Type B pancreatic cell (in vitro differentiated cells): ENCODE data around the gene ASPDH. TPM values are rescaled to one million over a fixed set of nuclear protein-coding genes. Genes with fewer than 3 reads are reported as not detected.
"Not testable (repeated sequence)": the region's sequence is repeated elsewhere in the genome, so short reads cannot be mapped to it uniquely, and the experiment has no call there.

ENCODE experiments used
- DNase-seq: peaks from one replicate; pipeline ENCODE4 v3.0.0; 2021; ENCODE audit warnings: mixed read lengths; ENCODE audit not compliant: unreplicated experiment; ENCODE audit errors: extremely low spot score
- H3K27ac Mint-ChIP-seq: 2 replicates; pipeline ENCODE4 v1.8.0; 2021; ENCODE audit warnings: mild to moderate bottlenecking, mixed read lengths
- H3K27me3 Mint-ChIP-seq: 2 replicates; pipeline ENCODE4 v1.8.0; 2021; ENCODE audit warnings: mixed read lengths
- H3K36me3 Mint-ChIP-seq: 2 replicates; pipeline ENCODE4 v1.8.0; 2021; ENCODE audit warnings: mixed read lengths
- H3K4me1 Mint-ChIP-seq: one replicate; pipeline ENCODE4 v1.8.0; 2021; ENCODE audit warnings: mixed read lengths; ENCODE audit not compliant: unreplicated experiment
- H3K4me3 Mint-ChIP-seq: 2 replicates; pipeline ENCODE4 v1.8.0; 2021; ENCODE audit warnings: mild to moderate bottlenecking, mixed read lengths
- H3K9me3 Mint-ChIP-seq: 2 replicates; pipeline ENCODE4 v1.8.0; 2021; ENCODE audit warnings: mixed read lengths
- total RNA-seq: library from RNA; stranded (reverse); gene quantifications from 2 replicates; pipeline ENCODE4 v1.2.1, GENCODE V29; 2021; ENCODE audit warnings: low replicate concordance
- TF ChIP-seq, protein P1 (sequence below): fragments of 200-600 bp; sonication (generic); conservative IDR thresholded peaks from 2 replicates; pipeline ENCODE4 v1.5.0; 2021; ENCODE audit warnings: antibody characterized with exemption, mild to moderate bottlenecking

The ASPDH gene
- total RNA-seq, 1 donor from 2014 or later = not detected

GRCh38 chr19:50535672-50536187 is 22.0 kb upstream of the ASPDH start:
- Mint-ChIP-seq H3K27ac (no peak overlapping the region), H3K27me3 (peaks cover 5% of the 10 kb centered on the region), H3K36me3 (peaks cover 9% of the 10 kb centered on the region), H3K4me3 (no peak overlapping the region), H3K9me3 (peaks cover 12% of the 10 kb centered on the region), H3K4me1 (peaks cover 5% of the 10 kb centered on the region)
- no peak for DNase-seq
- TF ChIP-seq, protein P1, sequence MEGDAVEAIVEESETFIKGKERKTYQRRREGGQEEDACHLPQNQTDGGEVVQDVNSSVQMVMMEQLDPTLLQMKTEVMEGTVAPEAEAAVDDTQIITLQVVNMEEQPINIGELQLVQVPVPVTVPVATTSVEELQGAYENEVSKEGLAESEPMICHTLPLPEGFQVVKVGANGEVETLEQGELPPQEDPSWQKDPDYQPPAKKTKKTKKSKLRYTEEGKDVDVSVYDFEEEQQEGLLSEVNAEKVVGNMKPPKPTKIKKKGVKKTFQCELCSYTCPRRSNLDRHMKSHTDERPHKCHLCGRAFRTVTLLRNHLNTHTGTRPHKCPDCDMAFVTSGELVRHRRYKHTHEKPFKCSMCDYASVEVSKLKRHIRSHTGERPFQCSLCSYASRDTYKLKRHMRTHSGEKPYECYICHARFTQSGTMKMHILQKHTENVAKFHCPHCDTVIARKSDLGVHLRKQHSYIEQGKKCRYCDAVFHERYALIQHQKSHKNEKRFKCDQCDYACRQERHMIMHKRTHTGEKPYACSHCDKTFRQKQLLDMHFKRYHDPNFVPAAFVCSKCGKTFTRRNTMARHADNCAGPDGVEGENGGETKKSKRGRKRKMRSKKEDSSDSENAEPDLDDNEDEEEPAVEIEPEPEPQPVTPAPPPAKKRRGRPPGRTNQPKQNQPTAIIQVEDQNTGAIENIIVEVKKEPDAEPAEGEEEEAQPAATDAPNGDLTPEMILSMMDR = no peak

GRCh38 chr19:50534478-50534877 is 20.8 kb upstream of the ASPDH start:
- Mint-ChIP-seq H3K27me3 (peaks cover 5% of the 10 kb centered on the region), H3K4me3 (no peak overlapping the region), H3K4me1 (peaks cover 5% of the 10 kb centered on the region), H3K27ac (no peak overlapping the region), H3K36me3 (peaks cover 9% of the 10 kb centered on the region), H3K9me3 (peaks cover 12% of the 10 kb centered on the region)
- TF ChIP-seq, protein P1 = no peak
- DNase-seq = no peak

- H3K27me3 Mint-ChIP-seq = peaks cover 5% of the 10 kb centered on the region
- TF ChIP-seq, protein P1 = no peak
- H3K27ac Mint-ChIP-seq = no peak overlapping the region
- no peak overlapping the region for H3K4me3 Mint-ChIP-seq
- DNase-seq = no peak
- peaks cover 12% of the 10 kb centered on the region for H3K9me3 Mint-ChIP-seq
- peaks cover 5% of the 10 kb centered on the region for H3K4me1 Mint-ChIP-seq
- peaks cover 9% of the 10 kb centered on the region for H3K36me3 Mint-ChIP-seq
These were observed 19.2 kb upstream of the ASPDH start for GRCh38 chr19:50532952-50533351.

- Mint-ChIP-seq H3K4me3 (no peak overlapping the region), H3K36me3 (peaks cover 9% of the 10 kb centered on the region), H3K27me3 (peaks cover 3% of the 10 kb centered on the region), H3K27ac (no peak overlapping the region), H3K4me1 (no peaks in the 10 kb centered on the region), H3K9me3 (peaks cover 12% of the 10 kb centered on the region)
- TF ChIP-seq, protein P1 = no peak
- no peak for DNase-seq
These were observed 17.5 kb upstream of the ASPDH start for GRCh38 chr19:50531171-50531612.

DNA sequence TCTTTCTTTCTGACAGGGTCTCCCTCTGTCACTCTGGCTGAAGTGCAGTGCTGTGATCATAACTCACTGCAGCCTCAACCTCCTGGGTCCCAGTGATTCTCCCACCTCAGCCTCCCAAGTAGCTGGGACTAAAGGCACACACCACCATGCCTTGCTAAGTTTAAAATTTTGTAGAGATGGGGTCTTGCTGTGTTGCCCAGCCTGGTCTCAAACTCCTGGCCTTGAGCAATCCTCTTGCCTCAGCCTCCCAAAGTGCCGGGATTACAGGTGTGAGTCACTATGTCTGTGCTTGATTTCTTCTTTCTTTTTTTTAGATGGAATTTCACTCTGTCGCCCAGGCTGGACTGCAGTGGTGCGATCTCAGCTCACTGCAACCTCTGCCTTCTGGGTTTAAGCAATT is 14.3 kb upstream of the ASPDH start:
- not testable (repeated sequence) for H3K4me1 Mint-ChIP-seq, H3K4me3 Mint-ChIP-seq, H3K36me3 Mint-ChIP-seq, H3K27ac Mint-ChIP-seq, H3K27me3 Mint-ChIP-seq, DNase-seq, H3K9me3 Mint-ChIP-seq

DNA sequence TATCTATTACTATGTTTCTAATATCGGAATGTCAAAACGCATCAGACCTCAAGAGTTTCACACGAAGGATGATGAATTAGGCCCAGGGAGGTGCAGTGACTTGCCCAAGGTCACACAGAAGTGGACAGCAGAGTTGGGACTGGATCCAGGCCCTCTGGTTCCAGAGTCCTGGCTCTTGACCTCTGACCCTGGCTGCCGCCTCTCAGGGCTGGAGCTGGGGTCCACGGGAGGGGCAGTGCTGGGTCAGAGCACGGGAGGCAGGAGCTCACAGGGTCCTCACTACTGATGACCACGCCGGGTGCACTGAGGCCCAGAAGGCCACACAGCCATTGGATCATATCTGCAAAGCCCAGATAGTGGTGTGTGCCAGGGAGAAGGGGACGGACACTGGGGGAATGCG is 9.2 kb upstream of the ASPDH start:
- Mint-ChIP-seq H3K4me1 (no peaks in the 10 kb centered on the region), H3K4me3 (no peak overlapping the region), H3K36me3 (no peaks in the 10 kb centered on the region), H3K9me3 (no peaks in the 10 kb centered on the region), H3K27me3 (no peaks in the 10 kb centered on the region), H3K27ac (no peak overlapping the region)
- no peak for DNase-seq
- TF ChIP-seq, protein P1 = no peak
